NCI-H187 (cell line): ENCODE measurements around the gene DAPK1.

ENCODE experiments used
- DNase-seq, 2 experiments: peaks; one replicate each; lab custom pipeline; 2025; lab: John Stamatoyannopoulos, UW

DAPK1 gene

GRCh38 chr9:87613265-87614111 lies 115.8 kb downstream of the DAPK1 start:
- no peak for DNase-seq

- no peak for DNase-seq
These were observed 116.7 kb downstream of the DAPK1 start for GRCh38 chr9:87614397-87614796.

GRCh38 chr9:87615136-87615535 lies 117.5 kb downstream of the DAPK1 start:
- no peak for DNase-seq

- no peak for DNase-seq
These were observed 118.0 kb downstream of the DAPK1 start for GRCh38 chr9:87615547-87616148.

GRCh38 chr9:87618226-87618625 lies 120.6 kb downstream of the DAPK1 start:
- DNase-seq: no peak

GRCh38 chr9:87618931-87619330 lies 121.3 kb downstream of the DAPK1 start:
- no peak for DNase-seq

GRCh38 chr9:87619346-87619745 lies 121.7 kb downstream of the DAPK1 start:
- DNase-seq: no peak

GRCh38 chr9:87620731-87621322 lies 123.2 kb downstream of the DAPK1 start:
- no peak for DNase-seq

GRCh38 chr9:87622098-87622497 lies 124.4 kb downstream of the DAPK1 start:
- DNase-seq: no peak

- DNase-seq: no peak
These were observed 125.3 kb downstream of the DAPK1 start for GRCh38 chr9:87622923-87623322.

- DNase-seq: no peak
These were observed 130.7 kb downstream of the DAPK1 start for GRCh38 chr9:87628346-87628745.

GRCh38 chr9:87629104-87629503 lies 131.4 kb downstream of the DAPK1 start:
- no peak for DNase-seq

GRCh38 chr9:87630266-87630665 lies 132.6 kb downstream of the DAPK1 start:
- DNase-seq: no peak

GRCh38 chr9:87630846-87631245 lies 133.2 kb downstream of the DAPK1 start:
- DNase-seq: no peak

- DNase-seq: no peak
These were observed 138.2 kb downstream of the DAPK1 start for GRCh38 chr9:87635656-87636501.

GRCh38 chr9:87638292-87638691 lies 140.6 kb downstream of the DAPK1 start:
- no peak for DNase-seq

GRCh38 chr9:87639949-87640348 lies 142.3 kb downstream of the DAPK1 start:
- no peak for DNase-seq

GRCh38 chr9:87640385-87640795 lies 142.7 kb downstream of the DAPK1 start:
- no peak for DNase-seq

GRCh38 chr9:87641067-87641466 lies 143.4 kb downstream of the DAPK1 start:
- no peak for DNase-seq

- DNase-seq: no peak
These were observed 144.9 kb downstream of the DAPK1 start for GRCh38 chr9:87642330-87643106.

- DNase-seq: no peak
These were observed 145.5 kb downstream of the DAPK1 start for GRCh38 chr9:87643107-87643650.
